GM19324 (cell line): ENCODE results near the gene ADCY1.

ENCODE experiments used
- ATAC-seq: cut with Tn5 transposase; IDR thresholded peaks from one replicate; pipeline ENCODE4 v1.9.1; 2021; ENCODE audit warnings: mild to moderate bottlenecking, moderate library complexity; ENCODE audit not compliant: unreplicated experiment, low FRiP score

Gene ADCY1

DNA sequence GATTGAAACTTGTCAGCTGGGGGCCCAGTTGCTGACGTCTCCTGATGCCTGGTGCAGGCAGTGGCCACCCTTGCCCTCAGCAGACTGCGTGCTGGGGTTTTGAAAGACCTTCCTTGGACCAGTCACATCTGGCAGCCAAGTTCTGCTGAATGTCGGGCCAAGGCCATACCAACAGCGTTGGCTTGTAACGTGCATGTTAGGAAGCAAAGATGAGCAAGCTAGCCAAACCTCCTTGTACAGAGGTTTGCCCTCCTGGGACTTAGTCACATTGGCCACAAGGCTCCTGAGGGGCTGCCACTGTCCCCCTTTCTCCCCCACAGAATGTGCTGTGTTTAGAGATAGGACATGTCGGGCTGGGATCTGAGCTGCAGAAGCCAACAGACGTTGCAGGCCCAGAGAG lies 49.0 kb downstream of the ADCY1 start:
- ATAC-seq = no peak

DNA sequence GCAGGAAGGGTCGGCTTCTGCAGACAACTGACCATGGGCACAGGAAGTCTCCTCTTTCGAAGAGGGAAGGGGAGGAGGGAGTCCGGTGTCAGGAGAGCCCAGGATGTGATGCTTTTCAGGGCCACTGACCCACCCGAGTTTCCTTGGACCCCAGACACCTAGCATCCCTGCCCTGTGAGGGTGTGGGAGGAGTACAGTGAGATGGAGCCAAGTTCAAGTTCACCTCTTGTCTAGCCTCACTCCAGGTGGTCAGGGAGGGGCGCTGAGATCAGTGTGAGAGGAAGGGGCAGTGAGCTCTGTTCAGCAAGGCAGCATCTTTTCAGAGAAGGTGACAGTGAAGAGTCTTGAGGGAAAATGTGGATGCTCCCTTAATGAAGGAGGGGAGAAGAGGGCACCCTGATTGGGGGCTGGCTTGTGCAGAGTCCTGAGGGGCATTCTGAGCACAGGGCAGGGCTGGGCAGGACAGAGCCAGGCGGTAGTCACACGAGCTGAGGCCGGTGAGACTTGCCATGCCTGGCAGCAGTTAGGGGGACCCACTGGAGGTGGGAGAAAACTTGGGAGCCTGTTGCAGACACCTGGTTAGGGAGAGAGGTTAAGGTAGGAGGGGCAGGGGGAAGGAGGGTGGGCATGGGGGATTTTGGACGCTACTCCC lies 49.7 kb downstream of the ADCY1 start:
- no peak for ATAC-seq

GRCh38 chr7:45624392-45624760 lies 50.2 kb downstream of the ADCY1 start:
- no peak for ATAC-seq

- no peak for ATAC-seq
These were observed 50.9 kb downstream of the ADCY1 start for GRCh38 chr7:45625067-45625466.

GRCh38 chr7:45625714-45626440 lies 51.7 kb downstream of the ADCY1 start:
- no peak for ATAC-seq

GRCh38 chr7:45626441-45627430 lies 52.6 kb downstream of the ADCY1 start:
- ATAC-seq = no peak

DNA sequence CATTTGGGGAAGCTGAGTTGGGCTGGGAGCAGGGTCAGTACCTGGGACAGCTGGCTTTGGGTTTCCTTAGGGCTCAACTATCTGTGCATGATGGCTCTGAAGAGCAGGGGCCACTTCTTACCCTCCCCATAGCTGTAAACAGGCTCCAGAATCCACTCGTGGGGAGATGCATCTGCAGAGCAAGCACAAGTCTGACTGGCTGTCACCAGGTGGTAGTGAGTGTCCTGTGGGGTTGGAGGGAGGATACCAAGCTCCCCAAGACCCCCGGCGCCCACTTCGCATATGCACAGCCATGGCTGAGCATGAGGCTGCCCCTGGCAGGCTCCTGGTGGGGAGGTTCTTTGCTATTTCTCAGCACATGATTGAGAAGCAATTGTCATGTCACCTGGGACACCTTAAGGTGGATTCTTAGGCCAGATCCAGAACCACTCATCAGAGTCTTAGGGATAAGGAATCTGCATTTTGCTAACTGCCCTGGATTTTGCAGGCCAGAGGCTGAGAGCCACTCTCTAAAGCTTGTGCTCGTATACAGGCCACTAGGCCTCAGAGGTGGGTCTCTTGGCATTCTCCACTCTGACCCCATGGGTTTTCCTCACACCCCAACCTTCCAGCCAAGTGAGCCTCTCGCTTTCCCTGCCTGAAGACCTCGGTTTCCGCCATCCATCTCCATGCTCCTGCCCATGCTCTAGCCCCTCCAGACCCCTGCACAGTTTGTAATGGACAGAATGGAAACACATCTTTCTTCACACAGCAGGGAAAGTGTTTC lies 53.7 kb downstream of the ADCY1 start:
- ATAC-seq = no peak

DNA sequence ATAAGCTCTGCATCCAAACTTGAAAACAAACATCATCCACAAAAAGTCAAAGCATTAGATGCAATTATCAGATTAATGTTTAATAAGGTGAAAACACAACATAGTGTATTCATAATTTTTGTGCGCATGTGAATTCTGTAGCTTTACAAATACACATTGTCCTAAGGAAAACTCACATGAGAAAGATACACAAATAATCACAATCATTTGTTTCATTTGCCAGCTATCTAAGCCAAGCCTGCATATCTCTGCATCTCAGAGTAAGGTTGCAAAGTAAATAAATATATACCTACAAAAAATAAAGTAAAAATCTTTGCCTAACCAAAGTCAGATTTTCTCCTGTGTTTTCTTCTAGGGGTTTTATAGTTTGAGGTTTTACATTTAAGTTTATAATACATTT lies 57.4 kb downstream of the ADCY1 start:
- no peak for ATAC-seq

- ATAC-seq = no peak
These were observed 62.6 kb downstream of the ADCY1 start for GRCh38 chr7:45636733-45637132.

GRCh38 chr7:45638916-45639315 lies 64.7 kb downstream of the ADCY1 start:
- ATAC-seq = no peak

DNA sequence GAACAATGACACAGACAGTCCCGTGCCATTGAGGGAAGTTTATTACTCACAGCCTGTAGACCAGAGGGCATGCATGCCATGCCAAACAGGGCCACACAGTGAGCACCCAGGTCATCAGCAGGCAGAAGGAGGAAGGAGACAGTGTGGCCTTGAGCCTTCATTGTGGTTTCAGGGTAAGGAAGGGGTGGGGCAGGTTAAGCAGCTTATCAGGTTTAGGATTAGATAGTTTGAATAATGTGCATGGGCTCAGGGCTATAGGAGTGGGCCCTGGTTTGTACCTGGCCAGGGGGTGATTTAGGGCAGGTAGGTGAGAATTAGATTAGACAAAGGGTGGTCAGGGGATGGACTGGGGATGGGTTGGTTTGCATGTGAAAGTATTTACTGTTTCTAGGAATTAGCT lies 67.9 kb downstream of the ADCY1 start:
- ATAC-seq = no peak

DNA sequence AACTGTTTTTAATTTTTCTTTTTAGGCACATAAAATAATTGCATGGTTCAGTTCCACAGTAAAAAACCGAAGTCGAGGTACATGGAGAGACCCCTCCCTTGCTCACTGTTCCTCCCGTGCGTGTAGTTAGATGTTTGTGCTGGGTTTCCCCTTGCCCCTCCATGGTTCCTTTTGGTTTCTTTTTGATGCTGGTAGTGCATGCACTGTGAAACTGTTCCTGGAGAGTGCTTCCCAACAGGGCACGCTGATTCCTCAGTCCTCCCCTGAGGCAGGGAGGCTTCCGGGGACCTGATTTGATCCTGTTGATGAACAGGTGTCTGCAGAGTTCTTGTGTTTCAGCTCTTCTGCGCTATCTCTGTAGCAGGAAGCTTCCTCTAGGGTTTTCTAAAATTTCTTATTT lies 69.5 kb downstream of the ADCY1 start:
- peak; percentile 73 for ATAC-seq

- no peak for ATAC-seq
These were observed 70.1 kb downstream of the ADCY1 start for GRCh38 chr7:45644237-45644636.

GRCh38 chr7:45645141-45645969 lies 71.2 kb downstream of the ADCY1 start:
- ATAC-seq = no peak

GRCh38 chr7:45646207-45646821 lies 72.1 kb downstream of the ADCY1 start:
- ATAC-seq = no peak

- no peak for ATAC-seq
These were observed 73.0 kb downstream of the ADCY1 start for GRCh38 chr7:45646996-45647825.

GRCh38 chr7:45647967-45648670 lies 74.0 kb downstream of the ADCY1 start:
- ATAC-seq = no peak

GRCh38 chr7:45648671-45648995 lies 74.5 kb downstream of the ADCY1 start:
- no peak for ATAC-seq
